Panc1 (cell line): ENCODE measurements around the gene DDIAS. TPM values are rescaled to one million over a fixed set of nuclear protein-coding genes. Genes with fewer than 3 reads are reported as not detected.

Experiments
- ATAC-seq: fragments of 200-7000 bp; cut with Tn5 transposase; 2 replicates; pipeline ENCODE4 v1.9.1; 2020; ENCODE audit warnings: mild to moderate bottlenecking, moderate library complexity
- BruUV-seq: library from RNA; stranded (reverse); fragments of 400-500 nt; replicated peaks from 2 replicates; lab custom pipeline; 2021; lab: Mats Ljungman, UMichigan
- CTCF ChIA-PET: fragments of 300-600 bp; sonication (Branson Sonifier 250); formaldehyde crosslinking; loops from one replicate; lab custom pipeline; 2022; ENCODE audit warnings: antibody characterized with exemption; lab: Charles Lee
- POLR2A ChIA-PET: fragments of 300-600 bp; sonication (Branson Sonifier 250); formaldehyde crosslinking; loops from one replicate; lab custom pipeline; 2022; ENCODE audit warnings: antibody characterized with exemption; lab: Charles Lee
- DNase-seq: peaks from one replicate; pipeline ENCODE4 v3.0.0-alpha.2; 2010; ENCODE audit warnings: low read depth, low spot score
- H3K27ac ChIP-seq: 2 replicates; pipeline ENCODE4 v1.5.1; 2011; ENCODE audit warnings: mild to moderate bottlenecking, low read length, inconsistent platforms
- H3K27me3 ChIP-seq: fragments of 200-500 bp; sonication (Bioruptor generic); 2 replicates; pipeline ENCODE4 v1.6.0; 2014; ENCODE audit warnings: low read length, inconsistent platforms; ENCODE audit not compliant: control insufficient read depth, insufficient read depth
- H3K36me3 ChIP-seq: fragments of 200-500 bp; sonication (Bioruptor generic); 2 replicates; pipeline ENCODE4 v1.5.1; 2014; ENCODE audit warnings: inconsistent platforms, mild to moderate bottlenecking, low read length, moderate library complexity; ENCODE audit not compliant: control insufficient read depth, insufficient read depth
- H3K4me1 ChIP-seq: 2 replicates; pipeline ENCODE4 v1.5.1; 2011; ENCODE audit warnings: inconsistent platforms, mild to moderate bottlenecking, low read length, moderate library complexity; ENCODE audit not compliant: control insufficient read depth, insufficient read depth
- H3K4me3 ChIP-seq, 2 experiments: 2 replicates each; pipeline ENCODE4 v1.5.1; 2011 to 2012; ENCODE audit warnings: low read depth in 2 of 2, low read length in 2 of 2, mild to moderate bottlenecking in 2 of 2, inconsistent platforms in 1 of 2, moderate library complexity in 1 of 2
- H3K9me3 ChIP-seq: fragments of 200-500 bp; sonication (Bioruptor generic); 2 replicates; pipeline ENCODE4 v1.5.1; 2014; ENCODE audit warnings: low read depth, mild to moderate bottlenecking, inconsistent platforms, low read length, moderate library complexity; ENCODE audit not compliant: control insufficient read depth, insufficient read depth
- REST ChIP-seq, 2 experiments: IDR thresholded peaks; 2 replicates each; pipeline ENCODE4 v1.6.1; 2011 to 2012; ENCODE audit warnings: low read depth in 2 of 2, control low read depth in 1 of 2, low read length in 1 of 2, mild to moderate bottlenecking in 1 of 2, moderate library complexity in 1 of 2; ENCODE audit not compliant: insufficient read depth in 1 of 2
- SIN3A ChIP-seq: IDR thresholded peaks from 2 replicates; pipeline ENCODE4 v1.6.1; 2012; ENCODE audit warnings: low read depth, mild to moderate bottlenecking, low read length, moderate library complexity, borderline replicate concordance; ENCODE audit not compliant: insufficient read depth
- TCF7L2 ChIP-seq: IDR thresholded peaks from 2 replicates; pipeline ENCODE4 v1.6.1; 2011; ENCODE audit warnings: mild to moderate bottlenecking, low read depth, low read length, inconsistent platforms
- in situ Hi-C: cut with HindIII; loops from 2 replicates; pipeline ENCODE4 v1.10.0; 2016; ENCODE audit warnings: low sequenced_read_pairs, low pct_unique_long_range_greater_than_20kb
- intact Hi-C: fragments of 100-400 bp; cut with micrococcal nuclease; formaldehyde crosslinking; loops from one replicate; pipeline ENCODE4 v1.10.0; 2022; ENCODE audit not compliant: unreplicated experiment
- total RNA-seq: library from RNA; stranded (reverse); gene quantifications from one replicate; pipeline ENCODE4 v1.2.1, GENCODE V29; 2021; ENCODE audit not compliant: unreplicated experiment
- TF ChIP-seq, protein P1 (sequence below): fragments of 450-650 bp; IDR thresholded peaks from 2 replicates; pipeline ENCODE4 v1.5.1; 2017; ENCODE audit warnings: mild to moderate bottlenecking

The DDIAS gene
- total RNA-seq, 1 experiment from 2014 or later = 22.9 TPM

- intact Hi-C loops (no loop called here), in situ Hi-C loops (no loop called here)
- ChIA-PET POLR2A (no interaction called here), CTCF (no interaction called here)
- Histone ChIP-seq H3K9me3 (no peaks in the 10 kb centered on the region), H3K27ac (no peak overlapping the region), H3K36me3 (no peaks in the 10 kb centered on the region), H3K4me3 (no peak overlapping the region), H3K4me1 (peaks cover 6% of the 10 kb centered on the region; the same call in 1 of the 2 replicates), H3K27me3 (no peaks in the 10 kb centered on the region)
- BruUV-seq = no TSS peak
- TF ChIP-seq SIN3A = no peak
- TF ChIP-seq REST (IDR thresholded peaks at IDR 0.05; ENCODE audit: insufficient read depth in 1 of 2, low read depth in 2 of 2, low read length in 1 of 2) = no peak
- TF ChIP-seq, protein P1, sequence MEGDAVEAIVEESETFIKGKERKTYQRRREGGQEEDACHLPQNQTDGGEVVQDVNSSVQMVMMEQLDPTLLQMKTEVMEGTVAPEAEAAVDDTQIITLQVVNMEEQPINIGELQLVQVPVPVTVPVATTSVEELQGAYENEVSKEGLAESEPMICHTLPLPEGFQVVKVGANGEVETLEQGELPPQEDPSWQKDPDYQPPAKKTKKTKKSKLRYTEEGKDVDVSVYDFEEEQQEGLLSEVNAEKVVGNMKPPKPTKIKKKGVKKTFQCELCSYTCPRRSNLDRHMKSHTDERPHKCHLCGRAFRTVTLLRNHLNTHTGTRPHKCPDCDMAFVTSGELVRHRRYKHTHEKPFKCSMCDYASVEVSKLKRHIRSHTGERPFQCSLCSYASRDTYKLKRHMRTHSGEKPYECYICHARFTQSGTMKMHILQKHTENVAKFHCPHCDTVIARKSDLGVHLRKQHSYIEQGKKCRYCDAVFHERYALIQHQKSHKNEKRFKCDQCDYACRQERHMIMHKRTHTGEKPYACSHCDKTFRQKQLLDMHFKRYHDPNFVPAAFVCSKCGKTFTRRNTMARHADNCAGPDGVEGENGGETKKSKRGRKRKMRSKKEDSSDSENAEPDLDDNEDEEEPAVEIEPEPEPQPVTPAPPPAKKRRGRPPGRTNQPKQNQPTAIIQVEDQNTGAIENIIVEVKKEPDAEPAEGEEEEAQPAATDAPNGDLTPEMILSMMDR = no peak
- no peak for TF ChIP-seq TCF7L2
- ATAC-seq (no peak), DNase-seq (no peak)
These were observed 80.3 kb downstream of the DDIAS start for GRCh38 chr11:82981852-82982251.

Other genes starting within 250 kb of the DDIAS start
- 0.69 TPM for gene FAM181B, start 167.9 kb upstream of the DDIAS start, total RNA-seq
- 57.0 TPM for gene PRCP, start 1.3 kb upstream of the DDIAS start, total RNA-seq
- gene RAB30, start 170.2 kb downstream of the DDIAS start, total RNA-seq = 19.0 TPM